ENCODE data around the gene PGAP6. TPM values are rescaled to one million over a fixed set of nuclear protein-coding genes. Genes with fewer than 3 reads are reported as not detected.

Gene PGAP6
- total RNA-seq, 1 experiment from 2014 or later = 128 TPM

DNA sequence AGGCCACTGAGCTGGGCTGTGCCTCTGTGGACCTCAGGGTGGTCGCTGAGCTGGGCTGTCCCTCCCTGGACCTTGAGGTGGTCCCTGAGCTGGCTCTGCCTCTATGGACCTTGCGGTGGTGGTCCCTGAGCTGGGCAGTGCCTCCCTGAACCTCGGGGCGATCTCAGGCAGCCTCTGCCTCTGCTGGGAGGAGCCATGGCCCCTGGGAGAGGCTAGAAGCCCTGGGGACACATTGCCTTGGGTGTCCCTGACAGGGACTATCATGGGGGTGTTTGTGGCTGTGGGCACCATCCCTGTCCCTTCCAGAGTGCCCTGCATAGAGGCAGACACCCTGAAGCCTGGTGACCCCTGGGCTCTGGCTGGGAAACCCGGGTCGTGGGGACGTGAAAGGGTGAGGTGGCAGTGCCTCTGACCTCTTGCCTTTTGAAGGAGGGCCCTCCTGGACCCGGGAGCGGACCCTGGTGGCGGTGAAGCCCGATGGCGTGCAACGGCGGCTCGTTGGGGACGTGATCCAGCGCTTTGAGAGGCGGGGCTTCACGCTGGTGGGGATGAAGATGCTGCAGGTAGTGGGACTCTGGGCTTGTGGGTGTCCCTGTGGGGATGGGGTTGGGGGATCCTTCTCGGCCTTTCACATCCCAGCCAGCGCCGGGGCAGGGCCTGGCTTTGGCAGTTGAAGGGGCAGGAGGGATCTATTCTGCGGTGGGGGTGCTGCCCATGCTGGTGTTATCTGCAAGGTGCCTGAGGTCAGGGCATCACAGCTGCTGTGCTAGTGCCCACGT lies 17.0 kb upstream of the PGAP6 start:
- Histone ChIP-seq H3K27ac (ENCODE audit: low read length) (peak overlapping the region; percentile 94), H3K27me3 (ENCODE audit: control insufficient read depth, insufficient read depth, low read length) (no peaks in the 10 kb centered on the region), H3K9me3 (ENCODE audit: control insufficient read depth, insufficient read depth, low read depth, low read length) (no peaks in the 10 kb centered on the region), H3K36me3 (ENCODE audit: control insufficient read depth, insufficient read depth, low read length) (no peaks in the 10 kb centered on the region), H3K4me3 (ENCODE audit: low read depth in 2 of 2, low read length in 2 of 2) (peak overlapping the region; percentile 49 to 52), H3K4me1 (ENCODE audit: control insufficient read depth, insufficient read depth, low read length) (peaks cover 37% of the 10 kb centered on the region)
- DNase-seq (ENCODE audit: low read depth, low spot score) (no peak), ATAC-seq (peak; percentile 4; the same call in 1 of the 2 replicates)
- TF ChIP-seq POLR2AphosphoS5 (IDR thresholded peaks at IDR 0.05; ENCODE audit: low read depth, low read length) = peak; percentile 62
- TF ChIP-seq SIN3A (IDR thresholded peaks at IDR 0.05; ENCODE audit: borderline replicate concordance, insufficient read depth, low read depth, low read length) = no peak
- TF ChIP-seq, protein P1, sequence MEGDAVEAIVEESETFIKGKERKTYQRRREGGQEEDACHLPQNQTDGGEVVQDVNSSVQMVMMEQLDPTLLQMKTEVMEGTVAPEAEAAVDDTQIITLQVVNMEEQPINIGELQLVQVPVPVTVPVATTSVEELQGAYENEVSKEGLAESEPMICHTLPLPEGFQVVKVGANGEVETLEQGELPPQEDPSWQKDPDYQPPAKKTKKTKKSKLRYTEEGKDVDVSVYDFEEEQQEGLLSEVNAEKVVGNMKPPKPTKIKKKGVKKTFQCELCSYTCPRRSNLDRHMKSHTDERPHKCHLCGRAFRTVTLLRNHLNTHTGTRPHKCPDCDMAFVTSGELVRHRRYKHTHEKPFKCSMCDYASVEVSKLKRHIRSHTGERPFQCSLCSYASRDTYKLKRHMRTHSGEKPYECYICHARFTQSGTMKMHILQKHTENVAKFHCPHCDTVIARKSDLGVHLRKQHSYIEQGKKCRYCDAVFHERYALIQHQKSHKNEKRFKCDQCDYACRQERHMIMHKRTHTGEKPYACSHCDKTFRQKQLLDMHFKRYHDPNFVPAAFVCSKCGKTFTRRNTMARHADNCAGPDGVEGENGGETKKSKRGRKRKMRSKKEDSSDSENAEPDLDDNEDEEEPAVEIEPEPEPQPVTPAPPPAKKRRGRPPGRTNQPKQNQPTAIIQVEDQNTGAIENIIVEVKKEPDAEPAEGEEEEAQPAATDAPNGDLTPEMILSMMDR (IDR thresholded peaks at IDR 0.05) = peak; percentile 19; the same call in 1 of the 2 replicates
- TF ChIP-seq, protein P2, sequence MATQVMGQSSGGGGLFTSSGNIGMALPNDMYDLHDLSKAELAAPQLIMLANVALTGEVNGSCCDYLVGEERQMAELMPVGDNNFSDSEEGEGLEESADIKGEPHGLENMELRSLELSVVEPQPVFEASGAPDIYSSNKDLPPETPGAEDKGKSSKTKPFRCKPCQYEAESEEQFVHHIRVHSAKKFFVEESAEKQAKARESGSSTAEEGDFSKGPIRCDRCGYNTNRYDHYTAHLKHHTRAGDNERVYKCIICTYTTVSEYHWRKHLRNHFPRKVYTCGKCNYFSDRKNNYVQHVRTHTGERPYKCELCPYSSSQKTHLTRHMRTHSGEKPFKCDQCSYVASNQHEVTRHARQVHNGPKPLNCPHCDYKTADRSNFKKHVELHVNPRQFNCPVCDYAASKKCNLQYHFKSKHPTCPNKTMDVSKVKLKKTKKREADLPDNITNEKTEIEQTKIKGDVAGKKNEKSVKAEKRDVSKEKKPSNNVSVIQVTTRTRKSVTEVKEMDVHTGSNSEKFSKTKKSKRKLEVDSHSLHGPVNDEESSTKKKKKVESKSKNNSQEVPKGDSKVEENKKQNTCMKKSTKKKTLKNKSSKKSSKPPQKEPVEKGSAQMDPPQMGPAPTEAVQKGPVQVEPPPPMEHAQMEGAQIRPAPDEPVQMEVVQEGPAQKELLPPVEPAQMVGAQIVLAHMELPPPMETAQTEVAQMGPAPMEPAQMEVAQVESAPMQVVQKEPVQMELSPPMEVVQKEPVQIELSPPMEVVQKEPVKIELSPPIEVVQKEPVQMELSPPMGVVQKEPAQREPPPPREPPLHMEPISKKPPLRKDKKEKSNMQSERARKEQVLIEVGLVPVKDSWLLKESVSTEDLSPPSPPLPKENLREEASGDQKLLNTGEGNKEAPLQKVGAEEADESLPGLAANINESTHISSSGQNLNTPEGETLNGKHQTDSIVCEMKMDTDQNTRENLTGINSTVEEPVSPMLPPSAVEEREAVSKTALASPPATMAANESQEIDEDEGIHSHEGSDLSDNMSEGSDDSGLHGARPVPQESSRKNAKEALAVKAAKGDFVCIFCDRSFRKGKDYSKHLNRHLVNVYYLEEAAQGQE (IDR thresholded peaks at IDR 0.05; ENCODE audit: insufficient read depth in 1 of 2, low read depth in 2 of 2, low read length in 1 of 2) = no peak
- intact Hi-C loops (cut with micrococcal nuclease; ENCODE audit: unreplicated experiment) (no loop called here), in situ Hi-C loops (cut with HindIII; ENCODE audit: low pct_unique_long_range_greater_than_20kb, low sequenced_read_pairs) (no loop called here)
- no TSS peak for BruUV-seq (replicated peaks)
- CTCF ChIA-PET = interaction anchor here (0.6 kb wide), 1 partner anchor 13 kb away, joined by 9 read pairs; no protein-coding TSS in a partner anchor
- POLR2A ChIA-PET = no interaction called here

DNA sequence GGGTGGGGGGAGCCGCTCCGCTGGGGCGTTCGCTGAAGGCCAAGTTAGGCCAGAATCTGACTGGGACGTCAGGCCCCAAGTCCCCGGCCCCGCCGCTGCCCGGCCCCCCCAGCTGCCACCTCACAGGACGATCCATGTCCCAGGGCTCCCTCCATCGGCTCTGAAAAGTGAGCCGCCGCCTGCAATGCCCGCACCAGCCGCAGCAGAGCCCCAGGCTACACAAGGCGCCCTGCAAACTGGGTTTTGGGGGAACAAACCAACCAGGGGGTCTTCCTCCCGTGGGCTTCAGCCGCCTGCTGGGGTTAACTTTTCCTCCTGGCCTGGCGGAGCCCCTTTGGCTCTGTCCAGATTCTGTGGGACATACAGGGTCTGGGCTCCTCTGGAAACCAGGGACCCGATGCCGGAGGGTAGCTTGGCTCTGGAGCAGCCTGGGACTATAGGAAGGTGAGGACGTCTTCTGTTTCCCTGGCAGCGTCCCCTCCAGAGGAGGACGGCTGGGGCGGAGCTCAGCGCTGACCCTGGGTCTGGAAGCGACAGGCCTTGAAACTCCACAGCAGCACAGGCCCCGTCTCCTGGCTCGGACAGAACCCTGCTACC lies 16.1 kb upstream of the PGAP6 start:
- peak overlapping the region; percentile 49 to 52 for H3K4me3 ChIP-seq (ENCODE audit: low read depth in 2 of 2, low read length in 2 of 2)
- H3K27ac ChIP-seq (ENCODE audit: low read length) = peak overlapping the region; percentile 94
- no peaks in the 10 kb centered on the region for H3K36me3 ChIP-seq (ENCODE audit: control insufficient read depth, insufficient read depth, low read length)
- ATAC-seq (peak; percentile 39), DNase-seq (ENCODE audit: low read depth, low spot score) (no peak)
- intact Hi-C loops (cut with micrococcal nuclease; ENCODE audit: unreplicated experiment) = no loop called here
- ChIA-PET CTCF (interaction anchor here (0.6 kb wide), 1 partner anchor 12 kb away, joined by 9 read pairs; no protein-coding TSS in a partner anchor), POLR2A (no interaction called here)
- BruUV-seq (replicated peaks) = no TSS peak
- in situ Hi-C loops (cut with HindIII; ENCODE audit: low pct_unique_long_range_greater_than_20kb, low sequenced_read_pairs) = no loop called here
- no peaks in the 10 kb centered on the region for H3K9me3 ChIP-seq (ENCODE audit: control insufficient read depth, insufficient read depth, low read depth, low read length)
- no peaks in the 10 kb centered on the region for H3K27me3 ChIP-seq (ENCODE audit: control insufficient read depth, insufficient read depth, low read length)
- no peak for TF ChIP-seq TCF7L2 (IDR thresholded peaks at IDR 0.05; ENCODE audit: low read depth, low read length)
- peak; percentile 66 for TF ChIP-seq POLR2AphosphoS5 (IDR thresholded peaks at IDR 0.05; ENCODE audit: low read depth, low read length)
- no peak for TF ChIP-seq SIN3A (IDR thresholded peaks at IDR 0.05; ENCODE audit: borderline replicate concordance, insufficient read depth, low read depth, low read length)
- TF ChIP-seq, protein P1 (IDR thresholded peaks at IDR 0.05) = peak; percentile 38
- peaks cover 34% of the 10 kb centered on the region for H3K4me1 ChIP-seq (ENCODE audit: control insufficient read depth, insufficient read depth, low read length)
